IMR-90 (cell line): ENCODE data around the gene IGSF8. TPM values are rescaled to one million over a fixed set of nuclear protein-coding genes. Genes with fewer than 3 reads are reported as not detected.

Experiments
- ATAC-seq: fragments of 200-7000 bp; cut with Tn5 transposase; 2 replicates; pipeline ENCODE4 v1.9.1; 2020; ENCODE audit warnings: low read depth, mild to moderate bottlenecking, moderate library complexity
- BruUV-seq: library from RNA; stranded (reverse); fragments of 400-500 nt; replicated peaks from 2 replicates; lab custom pipeline; 2021; lab: Mats Ljungman, UMichigan
- CTCF ChIA-PET: fragments of 300-600 bp; formaldehyde crosslinking; extraction: SDS; loops from one replicate; lab custom pipeline; 2021; ENCODE audit warnings: antibody characterized with exemption; lab: Yijun Ruan, JAX
- POLR2A ChIA-PET: fragments of 300-600 bp; sonication (Branson Sonifier 250); formaldehyde crosslinking; loops from one replicate; lab custom pipeline; 2022; ENCODE audit warnings: antibody characterized with exemption; ENCODE audit not compliant: unreplicated experiment; lab: Charles Lee
- DNase-seq: peaks from one replicate; pipeline ENCODE4 v3.0.0; 2013
- H2AFZ ChIP-seq: replicated peaks from 2 replicates; pipeline ENCODE3; 2013; ENCODE audit warnings: low read length, mild to moderate bottlenecking; ENCODE audit not compliant: poor library complexity
- H2AK5ac ChIP-seq: 2 replicates; pipeline ENCODE4 v1.6.1; 2013; ENCODE audit warnings: low read depth, low read length, inconsistent platforms
- H2AK9ac ChIP-seq: replicated peaks from 2 replicates; pipeline ENCODE3; 2013; ENCODE audit warnings: mild to moderate bottlenecking, low read depth, low read length, moderate library complexity; ENCODE audit not compliant: poor library complexity
- H2BK120ac ChIP-seq: 2 replicates; pipeline ENCODE4 v1.6.1; 2013; ENCODE audit warnings: low read depth, low read length, inconsistent platforms
- H2BK15ac ChIP-seq: 3 replicates; pipeline ENCODE4 v1.6.1; 2013; ENCODE audit warnings: low read depth, low read length, inconsistent platforms
- H2BK20ac ChIP-seq: 2 replicates; pipeline ENCODE4 v1.6.1; 2013; ENCODE audit warnings: low read depth, mild to moderate bottlenecking, inconsistent platforms, low read length, moderate library complexity
- H2BK5ac ChIP-seq: 2 replicates; pipeline ENCODE4 v1.6.1; 2013; ENCODE audit warnings: mild to moderate bottlenecking, low read depth, low read length, inconsistent platforms; ENCODE audit not compliant: poor library complexity, severe bottlenecking
- H3K14ac ChIP-seq: replicated peaks from 2 replicates; pipeline ENCODE4 v1.6.1; 2013; ENCODE audit warnings: low read depth, low read length, inconsistent platforms
- H3K18ac ChIP-seq: 2 replicates; pipeline ENCODE4 v1.6.1; 2013; ENCODE audit warnings: low read depth, low read length, control low read depth
- H3K23ac ChIP-seq: 2 replicates; pipeline ENCODE4 v1.6.1; 2013; ENCODE audit warnings: low read depth, low read length, inconsistent platforms
- H3K27ac ChIP-seq: 2 replicates; pipeline ENCODE4 v1.5.1; 2013; ENCODE audit warnings: mild to moderate bottlenecking, control low read depth, low read length; ENCODE audit not compliant: insufficient read depth
- H3K27me3 ChIP-seq: 2 replicates; pipeline ENCODE4 v1.6.1; 2013; ENCODE audit warnings: low read length; ENCODE audit not compliant: control insufficient read depth, insufficient read depth
- H3K36me3 ChIP-seq: 2 replicates; pipeline ENCODE4 v1.6.1; 2013; ENCODE audit warnings: low read length, mixed read lengths; ENCODE audit not compliant: control insufficient read depth, insufficient read depth
- H3K4ac ChIP-seq: 2 replicates; pipeline ENCODE4 v1.6.1; 2013; ENCODE audit warnings: low read depth, low read length, inconsistent platforms
- H3K4me1 ChIP-seq: 2 replicates; pipeline ENCODE4 v1.6.1; 2013; ENCODE audit warnings: low read length, mixed read lengths; ENCODE audit not compliant: control insufficient read depth, insufficient read depth
- H3K4me2 ChIP-seq: 2 replicates; pipeline ENCODE4 v1.6.1; 2013; ENCODE audit warnings: low read depth, mild to moderate bottlenecking, control low read depth, low read length, moderate library complexity
- H3K4me3 ChIP-seq: 2 replicates; pipeline ENCODE4 v1.5.1; 2013; ENCODE audit warnings: low read depth, mild to moderate bottlenecking, control low read depth, low read length, moderate library complexity; ENCODE audit not compliant: insufficient read depth
- H3K56ac ChIP-seq: 2 replicates; pipeline ENCODE4 v1.6.1; 2013; ENCODE audit warnings: low read length, inconsistent platforms; ENCODE audit not compliant: insufficient read depth; ENCODE audit errors: extremely low read depth
- H3K79me1 ChIP-seq, 2 experiments: 2 replicates each; pipeline ENCODE4 v1.6.1; 2013; ENCODE audit warnings: low read length in 2 of 2, inconsistent platforms in 1 of 2, low read depth in 1 of 2
- H3K9ac ChIP-seq: 2 replicates; pipeline ENCODE4 v1.6.1; 2013; ENCODE audit warnings: low read depth, low read length, control low read depth
- H3K9me1 ChIP-seq: 2 replicates; pipeline ENCODE4 v1.6.1; 2013; ENCODE audit warnings: low read length, inconsistent platforms; ENCODE audit not compliant: insufficient read depth
- H3K9me3 ChIP-seq: 2 replicates; pipeline ENCODE4 v1.6.1; 2013; ENCODE audit warnings: low read length; ENCODE audit not compliant: control insufficient read depth, insufficient read depth
- H4K20me1 ChIP-seq: 2 replicates; pipeline ENCODE4 v1.6.1; 2013; ENCODE audit warnings: low read length, inconsistent platforms; ENCODE audit not compliant: insufficient read depth
- H4K5ac ChIP-seq: 2 replicates; pipeline ENCODE4 v1.6.1; 2013; ENCODE audit warnings: mild to moderate bottlenecking, low read depth, low read length, control low read depth
- H4K8ac ChIP-seq, 2 experiments: 2 replicates each; pipeline ENCODE4 v1.6.1; 2013; ENCODE audit warnings: low read depth in 2 of 2, low read length in 2 of 2, control low read depth in 1 of 2, inconsistent platforms in 1 of 2
- H4K91ac ChIP-seq: 2 replicates; pipeline ENCODE4 v1.6.1; 2013; ENCODE audit warnings: low read depth, low read length, inconsistent platforms; ENCODE audit not compliant: insufficient read depth
- BHLHE40 ChIP-seq: fragments of 150-350 bp; IDR thresholded peaks from 2 replicates; pipeline ENCODE4 v1.6.1; 2016; ENCODE audit warnings: mild to moderate bottlenecking, low read depth, low read length
- CTCF ChIP-seq: conservative IDR thresholded peaks from 2 replicates; pipeline ENCODE4 v1.5.1; 2012; ENCODE audit warnings: mild to moderate bottlenecking, low read depth, low read length, improper control_type of control experiment
- FOS ChIP-seq: fragments of 150-350 bp; IDR thresholded peaks from 2 replicates; pipeline ENCODE4 v1.6.1; 2016; ENCODE audit warnings: low read depth, low read length
- MAZ ChIP-seq: IDR thresholded peaks from 2 replicates; pipeline ENCODE4 v1.6.1; 2012; ENCODE audit warnings: low read depth, mild to moderate bottlenecking, low read length, improper control_type of control experiment, moderate library complexity, borderline replicate concordance
- MXI1 ChIP-seq: IDR thresholded peaks from 2 replicates; pipeline ENCODE4 v1.6.1; 2012; ENCODE audit warnings: low read depth, mild to moderate bottlenecking, low read length, moderate library complexity, borderline replicate concordance
- NFE2L2 ChIP-seq: fragments of 150-350 bp; IDR thresholded peaks from 2 replicates; pipeline ENCODE4 v1.6.1; 2016; ENCODE audit warnings: low read depth, mild to moderate bottlenecking, low read length
- POLR2A ChIP-seq: IDR thresholded peaks from 2 replicates; pipeline ENCODE4 v1.6.1; 2012; ENCODE audit warnings: mild to moderate bottlenecking, low read depth, low read length
- RAD21 ChIP-seq: IDR thresholded peaks from 2 replicates; pipeline ENCODE4 v1.6.1; 2012; ENCODE audit warnings: low read length, improper control_type of control experiment
- RFX5 ChIP-seq: IDR thresholded peaks from 2 replicates; pipeline ENCODE4 v1.8.0; 2012; ENCODE audit warnings: low read depth, mild to moderate bottlenecking, low read length, moderate library complexity
- SMC3 ChIP-seq: fragments of 150-350 bp; IDR thresholded peaks from 2 replicates; pipeline ENCODE4 v1.6.1; 2016; ENCODE audit warnings: low read depth, mild to moderate bottlenecking, antibody characterized with exemption, low read length, moderate library complexity
- WGBS, 2 experiments: methylation state at CpG; one replicate each; pipeline versions ENCODE4 v1.1.5 to v1.1.7; 2013; ENCODE audit warnings: missing lambda C conversion rate in 2 of 2; ENCODE audit not compliant: insufficient read length in 1 of 2; ENCODE audit errors: extremely low coverage in 2 of 2; 5-methylcytosine and 5-hydroxymethylcytosine counted together
- dilution Hi-C: fragments of 300-500 bp; cut with HindIII; formaldehyde crosslinking; loops from one replicate; pipeline ENCODE4 v1.14.3; 2018; ENCODE audit warnings: low sequenced_read_pairs; ENCODE audit not compliant: unreplicated experiment
- in situ Hi-C: fragments of 300-500 bp; cut with MboI; formaldehyde crosslinking; loops from 3 replicates; pipeline ENCODE4 v1.14.3; 2019; ENCODE audit warnings: low sequenced_read_pairs, inconsistent platforms, mixed read lengths
- intact Hi-C: fragments of 100-400 bp; cut with micrococcal nuclease; formaldehyde crosslinking; loops from 2 replicates; pipeline ENCODE4 v1.10.0; 2022
- polyA plus RNA-seq, 3 experiments: library from polyadenylated mRNA; depleted of rRNA; stranded (reverse); fragments of >200 nt; gene quantifications; 2 replicates each; pipeline ENCODE4 v1.2.3, GENCODE V29; 2012; ENCODE audit warnings: low replicate concordance in 1 of 3
- total RNA-seq: library from RNA; depleted of rRNA; stranded (reverse); fragments of >200 nt; gene quantifications from 2 replicates; pipeline ENCODE4 v1.2.3, GENCODE V29; 2012

IGSF8 gene
- total and polyA plus RNA-seq, 2 of the 4 experiments (the other 2 are of a cell fraction): 8.8 to 25.2 TPM

DNA sequence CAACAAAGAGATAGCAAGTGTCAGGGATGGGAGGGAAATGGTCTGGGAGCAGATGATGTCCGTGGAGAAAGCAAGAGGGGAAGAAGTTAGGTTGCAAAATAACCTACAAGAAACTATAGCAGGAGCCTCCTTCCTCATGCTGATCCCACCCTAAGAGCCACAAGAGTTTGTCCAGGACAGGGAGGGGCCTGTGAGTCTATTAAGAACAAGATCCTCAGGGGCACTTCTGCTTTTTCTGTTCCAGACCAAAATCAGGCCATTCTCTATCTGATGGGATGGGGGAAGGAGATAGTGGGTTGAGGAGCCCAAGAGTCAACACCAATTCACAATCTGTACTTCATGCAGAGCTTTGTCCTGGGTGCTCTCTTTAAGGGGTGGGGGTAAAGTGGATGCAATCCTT is 45.3 kb upstream of the IGSF8 start:
- dilution Hi-C loops (no loop called here), intact Hi-C loops (no loop called here), in situ Hi-C loops (no loop called here)
- CTCF ChIA-PET: no interaction called here
- Histone ChIP-seq H2BK120ac (no peak overlapping the region), H3K23ac (no peak overlapping the region), H3K4ac (no peak overlapping the region), H3K4me3 (no peak overlapping the region), H3K9me3 (no peaks in the 10 kb centered on the region), H3K4me1 (no peaks in the 10 kb centered on the region), H3K27me3 (peaks cover 29% of the 10 kb centered on the region), H4K91ac (no peak overlapping the region), H3K9me1 (no peaks in the 10 kb centered on the region), H3K14ac (no peak overlapping the region), H3K79me1 (no peaks in the 10 kb centered on the region), H3K18ac (no peak overlapping the region), H2BK20ac (no peak overlapping the region), H3K27ac (no peak overlapping the region), H3K4me2 (no peak overlapping the region), H4K20me1 (no peaks in the 10 kb centered on the region), H2AFZ (no peak overlapping the region), H4K8ac (no peak overlapping the region), H2AK5ac (no peak overlapping the region), H2AK9ac (no peak overlapping the region), H4K5ac (no peak overlapping the region), H2BK15ac (no peak overlapping the region), H3K36me3 (no peaks in the 10 kb centered on the region), H3K9ac (no peak overlapping the region), H3K56ac (no peak overlapping the region), H2BK5ac (no peak overlapping the region)
- no TSS peak for BruUV-seq
- ATAC-seq (no peak), DNase-seq (no peak)
- TF ChIP-seq POLR2A (no peak), RFX5 (no peak), RAD21 (no peak), MXI1 (no peak), BHLHE40 (no peak), FOS (no peak), NFE2L2 (no peak), SMC3 (no peak), CTCF (no peak), MAZ (no peak)
- no CpG with 5 or more reads among the region's 1 CpG for WGBS, 2 experiments
- POLR2A ChIA-PET: no interaction called here
